ENCODE measurements around the gene CLK4. TPM values are rescaled to one million over a fixed set of nuclear protein-coding genes. Genes with fewer than 3 reads are reported as not detected.

The CLK4 gene
- total RNA-seq: 10 to 100 TPM; 17.9 to 26.8 TPM
- long read RNA-seq, donor 1, partial matches to known transcripts: 1 of 4 reads
- long read RNA-seq, donor 1, other reads (novel, unspliced or antisense): 2 of 4 reads
- long read RNA-seq, donor 2, partial matches to known transcripts: 0 of 15 reads
- long read RNA-seq, donor 2, other reads (novel, unspliced or antisense): 7 of 15 reads

DNA sequence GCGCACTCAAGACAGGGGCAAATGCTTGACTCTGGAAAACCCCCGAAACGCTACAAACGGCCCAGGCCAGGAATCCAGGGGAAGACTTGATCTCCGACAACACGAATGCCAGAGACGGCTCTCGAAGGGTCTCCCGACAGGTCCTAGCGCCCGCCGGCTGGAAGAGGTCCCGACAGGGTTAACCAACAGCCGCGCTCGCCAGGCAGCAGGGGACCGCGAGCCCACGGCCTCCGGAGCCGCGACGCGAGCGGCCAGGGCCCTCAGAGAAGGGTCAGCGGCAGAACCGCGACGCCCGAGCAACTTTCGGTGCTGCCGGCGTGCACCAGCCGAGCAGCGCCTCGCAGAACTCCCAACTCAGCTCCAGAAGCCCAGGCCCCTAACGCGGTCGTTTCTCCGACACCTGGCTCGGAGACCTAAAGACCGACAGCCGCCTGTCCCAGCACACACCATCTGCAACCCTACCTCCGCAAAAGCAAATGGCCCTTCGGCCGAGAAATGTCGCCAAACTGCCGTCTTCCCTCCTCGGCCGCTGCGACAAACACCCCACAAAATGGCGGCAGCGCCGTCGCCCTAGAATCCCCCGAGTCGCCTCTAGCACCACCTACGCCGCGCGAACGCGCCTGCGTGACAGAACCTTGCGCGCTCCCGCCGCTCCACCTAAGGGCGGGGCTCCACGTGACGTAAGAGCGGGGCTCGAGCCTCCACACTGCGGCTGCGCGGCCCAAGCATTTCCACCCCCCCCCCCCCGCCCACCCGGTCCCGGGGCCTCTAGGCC is at the start of gene CLK4:
TSS of gene CLK4 (minus strand) at position 567 of the 775 bp plus-strand sequence. CDS start 3,634 bp downstream, outside the sequence.
- intact Hi-C loops (cut with DNase I): no loop called here
- DNase-seq (ENCODE audit: low spot score): peak; percentile 99

DNA sequence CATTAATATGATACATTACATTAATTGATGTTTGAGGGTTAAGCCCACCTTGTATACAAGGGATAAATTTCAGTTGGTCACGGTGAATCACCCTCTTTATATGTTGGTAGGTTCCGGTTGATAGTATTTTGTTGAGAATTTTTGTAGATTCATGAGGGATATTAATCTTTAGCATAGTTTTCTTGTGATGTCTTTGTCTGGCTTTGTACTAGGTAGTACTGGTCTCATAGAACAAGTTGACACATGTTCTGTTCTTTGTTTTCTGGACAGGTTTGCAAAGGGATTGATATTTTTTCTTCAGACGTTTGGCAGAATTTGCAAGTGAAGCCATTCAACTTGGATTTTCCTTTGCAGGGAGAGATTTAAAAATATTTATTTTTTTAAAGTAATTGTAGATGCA is 49.1 kb upstream of the CLK4 start:
- no peak for DNase-seq (ENCODE audit: low spot score)
- intact Hi-C loops (cut with DNase I): no loop called here

DNA sequence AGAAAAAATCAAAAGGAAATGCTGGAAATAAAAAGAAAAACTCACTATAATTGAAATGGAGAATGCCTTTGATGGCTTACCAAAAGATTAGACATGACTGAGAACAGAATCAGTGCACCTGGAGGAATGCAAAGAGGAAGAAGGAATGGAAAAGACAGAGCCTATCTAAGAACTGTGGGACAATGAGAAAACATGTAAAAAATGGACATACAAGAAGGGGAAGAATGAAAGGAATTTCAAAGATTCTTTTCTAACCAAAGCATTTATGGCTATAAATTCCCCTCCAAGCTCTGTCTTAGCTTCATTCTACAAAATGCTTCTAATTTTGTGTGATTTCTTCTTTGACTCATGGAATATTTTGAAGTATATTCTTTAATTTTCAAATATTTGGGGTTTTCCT is 47.5 kb upstream of the CLK4 start:
- DNase-seq (ENCODE audit: low spot score): no peak
- intact Hi-C loops (cut with DNase I): no loop called here

DNA sequence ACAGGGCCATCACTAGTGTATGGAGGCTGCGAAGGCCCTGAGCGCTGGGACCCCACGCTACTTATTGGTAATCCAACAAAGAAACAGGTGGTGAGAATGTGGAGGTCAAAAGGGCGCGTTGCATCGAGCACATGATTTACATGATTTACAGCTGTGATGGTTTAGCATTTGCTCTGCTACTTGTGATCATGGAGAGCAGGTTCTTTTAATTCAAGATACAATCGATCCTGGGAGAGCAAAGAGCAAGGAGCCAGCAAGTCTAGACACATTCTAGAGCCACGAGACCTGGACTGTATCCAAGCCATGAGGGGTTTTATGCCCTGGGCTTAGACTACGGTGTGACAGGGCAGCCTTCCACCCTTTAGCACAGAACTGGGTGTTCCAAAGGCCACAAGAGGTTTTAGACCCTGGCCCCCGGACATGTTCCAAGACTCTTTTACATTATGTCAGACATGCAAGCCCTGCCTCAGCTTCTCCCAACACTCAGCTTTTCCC is 47.0 kb upstream of the CLK4 start:
- intact Hi-C loops (cut with DNase I): no loop called here
- DNase-seq (ENCODE audit: low spot score): no peak

DNA sequence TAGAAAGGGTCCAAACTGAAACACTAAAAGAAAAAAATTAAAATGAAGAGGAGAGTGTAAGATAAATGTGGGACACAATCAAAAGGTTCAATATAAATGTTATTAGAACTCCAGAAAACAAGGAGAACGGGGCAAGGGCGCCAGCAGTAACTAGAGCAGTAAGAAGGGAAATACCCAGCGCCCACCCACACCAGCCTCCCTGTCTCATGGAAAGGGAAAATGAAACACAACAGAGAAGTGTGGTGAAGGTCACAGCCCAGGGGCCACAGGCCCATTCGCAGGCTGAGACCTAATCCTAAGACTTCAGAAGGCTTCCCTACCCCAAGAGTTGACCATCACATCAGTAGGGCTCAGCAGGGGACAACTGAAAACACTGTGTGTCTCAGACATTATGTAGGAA is 45.8 kb upstream of the CLK4 start:
- intact Hi-C loops (cut with DNase I): no loop called here
- DNase-seq (ENCODE audit: low spot score): no peak

DNA sequence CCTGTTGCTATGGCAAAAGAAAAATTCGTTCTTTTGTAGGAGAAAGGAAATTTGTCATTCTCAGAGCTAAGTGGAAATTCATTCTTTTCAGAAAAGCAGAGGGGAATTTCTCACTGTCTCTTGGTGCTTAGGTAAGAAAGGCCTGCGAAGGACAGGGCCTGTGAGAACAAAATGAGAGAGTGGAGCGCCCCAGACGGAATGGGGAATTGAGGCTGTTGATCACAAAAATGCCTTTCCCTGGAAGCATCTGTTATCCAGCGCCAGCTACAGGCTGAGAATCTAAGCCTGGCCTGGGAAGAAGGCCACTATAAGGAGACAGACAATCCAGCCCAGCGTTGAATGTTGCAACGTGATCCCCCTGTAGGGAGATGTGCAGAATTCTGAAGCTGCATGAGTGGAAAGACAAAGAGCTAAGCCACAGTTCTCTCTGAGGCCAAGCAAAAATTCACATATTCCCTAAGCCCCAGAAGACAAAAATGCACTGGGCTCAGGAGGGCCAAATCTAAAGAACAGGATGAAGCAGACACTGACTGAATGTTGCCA is 44.8 kb upstream of the CLK4 start:
- DNase-seq (ENCODE audit: low spot score): no peak
- intact Hi-C loops (cut with DNase I): no loop called here

DNA sequence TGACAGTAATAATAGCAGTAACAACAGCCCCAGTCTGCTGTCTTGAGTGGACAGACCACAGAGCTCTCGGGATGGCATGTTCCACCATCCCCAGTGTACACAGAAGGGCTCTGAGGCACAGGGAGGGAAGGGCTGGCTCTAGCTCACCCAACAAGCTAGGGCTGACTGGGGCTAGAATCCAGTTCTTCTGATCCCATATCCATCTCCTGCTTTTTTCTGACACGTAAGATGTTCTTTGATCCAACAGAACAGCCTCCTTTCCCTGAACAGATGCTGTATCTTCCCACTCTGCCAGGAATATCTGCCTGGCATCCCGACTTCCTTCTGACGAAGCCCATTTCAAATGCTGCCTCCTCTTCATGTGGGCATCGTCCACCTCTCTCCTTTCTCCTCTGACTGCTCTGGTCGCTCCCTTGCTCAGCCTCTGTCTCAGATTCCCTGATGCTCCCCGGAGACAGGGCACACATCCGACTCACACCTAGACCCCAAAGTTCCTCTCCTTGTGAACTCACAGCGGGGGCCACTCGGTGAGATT is 43.6 kb upstream of the CLK4 start:
- DNase-seq (ENCODE audit: low spot score): no peak

DNA sequence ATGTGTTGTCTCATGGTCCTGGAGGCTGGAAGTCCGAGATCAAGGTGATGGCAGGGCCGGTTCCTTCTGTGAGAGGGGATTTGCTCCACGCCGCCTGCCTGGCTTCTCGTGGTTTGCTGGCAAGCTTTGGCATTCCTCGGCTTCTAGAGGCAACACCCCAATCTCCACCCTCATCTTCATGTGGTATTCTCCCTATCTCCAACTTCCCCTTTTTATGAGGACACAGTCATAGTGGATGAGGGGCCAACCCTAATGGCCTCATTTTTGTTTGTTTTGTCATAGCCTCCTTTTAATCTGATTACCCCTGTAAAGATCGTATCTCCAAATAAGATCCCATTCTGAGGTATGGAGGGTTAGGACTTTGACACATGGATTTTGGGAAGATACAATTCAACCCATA is 41.7 kb upstream of the CLK4 start:
- DNase-seq (ENCODE audit: low spot score): no peak
- intact Hi-C loops (cut with DNase I): no loop called here

More for the DNA sequence above, 43.6 kb upstream of the CLK4 start:
- intact Hi-C loops (cut with DNase I): no loop called here

DNA sequence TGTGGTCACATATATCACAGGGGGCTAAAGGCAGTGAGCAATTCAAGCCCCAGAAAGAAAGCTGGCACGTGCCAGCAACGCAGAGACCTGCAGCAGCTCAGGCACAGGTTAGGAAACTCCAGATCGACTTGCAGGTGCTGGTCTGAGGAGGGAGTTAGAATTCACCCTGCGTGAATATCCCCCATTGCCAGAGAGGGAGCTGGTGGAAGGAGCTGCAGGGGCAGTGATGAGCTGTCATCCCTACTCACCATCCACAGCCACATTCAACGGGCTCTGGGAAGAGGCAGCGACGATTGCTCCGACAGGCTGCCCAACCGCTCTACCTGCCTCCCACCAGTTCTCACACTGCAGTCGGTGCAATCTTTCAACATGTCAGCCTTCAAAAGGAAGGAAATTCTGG is 40.8 kb upstream of the CLK4 start:
- no peak for DNase-seq (ENCODE audit: low spot score)
- intact Hi-C loops (cut with DNase I): no loop called here

DNA sequence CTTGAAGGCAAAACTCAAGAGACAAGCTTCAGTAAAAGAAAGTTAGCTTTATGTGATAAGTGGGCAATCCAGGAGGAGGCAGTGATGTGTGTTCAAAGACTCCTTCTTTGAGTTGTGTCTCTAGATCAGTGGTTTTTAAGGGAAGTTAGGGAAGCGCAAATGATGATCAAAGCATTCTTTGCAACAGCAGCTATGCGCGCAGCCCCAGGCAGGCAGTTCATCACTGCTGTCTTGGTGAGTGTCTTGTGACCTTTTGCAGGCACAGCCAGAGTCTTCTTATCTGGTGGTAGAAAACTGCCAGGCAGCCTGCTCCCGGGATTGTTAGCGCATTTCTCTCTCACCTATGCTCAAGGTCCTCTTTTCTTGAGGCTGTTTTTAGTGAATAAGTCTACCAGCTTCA is 40.3 kb upstream of the CLK4 start:
- DNase-seq (ENCODE audit: low spot score): no peak
- intact Hi-C loops (cut with DNase I): no loop called here

DNA sequence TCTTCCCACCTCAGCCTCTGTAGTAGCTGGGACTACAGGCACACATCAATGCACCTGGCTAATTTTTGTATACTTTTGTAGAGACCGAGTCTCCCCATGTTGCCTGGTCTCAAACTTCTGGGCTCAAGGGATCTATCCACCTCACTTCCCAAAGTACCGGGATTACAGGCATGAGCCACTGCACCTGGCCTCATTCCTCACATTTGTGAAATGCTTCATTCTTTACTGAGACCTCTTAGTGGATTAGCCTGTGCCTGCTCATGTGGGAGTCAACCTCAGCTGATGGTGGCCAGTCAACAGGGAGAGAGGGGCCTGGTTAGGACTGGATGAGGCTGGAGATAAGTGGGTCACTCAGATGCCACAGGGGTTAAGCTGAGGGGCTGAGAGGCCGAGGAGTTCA is 37.3 kb upstream of the CLK4 start:
- intact Hi-C loops (cut with DNase I): no loop called here

DNA sequence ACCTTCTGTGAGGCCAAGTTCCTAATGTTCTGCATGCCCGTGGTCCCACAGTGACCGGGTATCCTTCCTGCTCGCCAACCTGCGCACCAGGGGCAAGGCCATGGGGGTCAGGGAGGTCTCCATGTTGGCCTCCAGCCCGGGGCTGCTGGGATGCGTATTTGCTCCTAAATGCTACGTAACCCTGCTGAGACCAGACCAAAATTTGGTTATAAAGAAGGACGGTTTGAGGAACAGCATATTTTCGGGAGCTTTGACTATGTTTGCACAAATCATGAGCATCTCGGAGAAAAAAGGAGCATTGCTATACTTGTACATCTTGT is 35.7 kb upstream of the CLK4 start:
- DNase-seq (ENCODE audit: low spot score): no peak
- intact Hi-C loops (cut with DNase I): no loop called here

More for the DNA sequence above, 37.3 kb upstream of the CLK4 start:
- no peak for DNase-seq (ENCODE audit: low spot score)

DNA sequence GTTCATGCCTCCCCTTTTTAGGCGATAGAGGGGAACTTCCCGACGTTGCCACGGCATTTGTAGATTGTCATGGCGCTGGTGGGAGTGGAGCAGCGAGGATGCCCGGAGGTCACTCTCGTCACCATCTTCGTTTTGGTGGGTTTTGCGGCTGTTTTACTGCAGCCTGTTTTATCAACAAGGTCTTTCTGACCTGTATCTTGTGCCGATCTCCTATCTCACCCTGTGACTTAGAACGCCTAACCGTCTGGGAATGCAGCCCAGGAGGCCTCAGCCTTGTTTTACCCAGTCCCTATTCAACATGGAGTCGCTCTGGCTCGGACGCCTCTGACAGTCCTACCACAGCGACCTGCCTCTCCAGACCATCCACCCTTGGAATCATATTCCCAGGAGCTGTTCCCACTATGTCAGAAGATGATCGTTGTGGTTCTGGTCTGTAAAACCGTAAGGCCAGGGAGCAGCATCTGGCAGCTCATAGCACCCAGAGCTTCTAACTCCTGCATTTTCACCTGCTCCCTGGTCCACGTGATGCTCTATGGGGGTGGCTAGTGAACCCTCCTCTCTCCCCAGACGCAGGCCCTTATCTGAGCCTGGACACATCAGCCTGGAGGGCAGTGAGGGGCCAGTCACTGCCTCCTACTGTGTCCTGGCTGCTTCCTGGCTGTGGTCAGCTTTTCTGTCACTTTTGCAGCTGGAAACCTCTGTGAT is 35.1 kb upstream of the CLK4 start:
- no peak for DNase-seq (ENCODE audit: low spot score)
- intact Hi-C loops (cut with DNase I): no loop called here

DNA sequence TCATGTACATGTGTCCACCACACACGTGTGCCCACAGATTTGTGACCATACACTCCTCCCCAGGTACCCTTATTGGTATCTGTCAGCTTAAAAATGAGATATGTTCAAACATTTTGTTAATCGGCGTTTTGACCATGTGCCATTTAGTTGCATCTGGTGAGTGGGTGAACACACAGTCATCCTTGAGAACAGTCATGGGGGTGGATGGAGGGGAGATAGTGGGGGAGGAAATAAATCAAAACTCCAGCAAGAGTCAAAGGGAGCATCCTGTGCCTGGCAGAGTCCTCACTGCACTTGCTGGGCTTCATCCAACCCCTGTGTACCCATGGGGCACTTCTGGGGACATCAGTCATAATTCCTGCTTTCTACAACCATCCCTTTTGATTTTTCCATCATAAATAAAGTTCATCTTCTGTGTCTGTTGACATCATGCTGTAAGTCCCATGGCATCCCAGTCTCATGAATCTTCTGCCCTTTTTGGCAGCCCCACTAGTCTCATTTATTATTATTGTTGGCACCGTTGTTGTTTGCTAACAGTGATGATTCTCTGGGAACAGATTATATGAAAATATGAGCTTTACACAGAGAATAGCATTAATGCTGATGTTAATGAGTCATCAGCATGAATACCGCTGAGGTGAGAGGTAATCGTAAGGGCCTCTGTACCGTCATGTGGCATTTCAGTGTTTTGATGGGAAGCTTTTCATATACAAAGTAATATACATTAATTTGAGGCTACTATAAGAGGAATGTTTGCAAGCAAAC is 24.4 kb upstream of the CLK4 start:
- no peak for DNase-seq (ENCODE audit: low spot score)
- intact Hi-C loops (cut with DNase I): no loop called here

DNA sequence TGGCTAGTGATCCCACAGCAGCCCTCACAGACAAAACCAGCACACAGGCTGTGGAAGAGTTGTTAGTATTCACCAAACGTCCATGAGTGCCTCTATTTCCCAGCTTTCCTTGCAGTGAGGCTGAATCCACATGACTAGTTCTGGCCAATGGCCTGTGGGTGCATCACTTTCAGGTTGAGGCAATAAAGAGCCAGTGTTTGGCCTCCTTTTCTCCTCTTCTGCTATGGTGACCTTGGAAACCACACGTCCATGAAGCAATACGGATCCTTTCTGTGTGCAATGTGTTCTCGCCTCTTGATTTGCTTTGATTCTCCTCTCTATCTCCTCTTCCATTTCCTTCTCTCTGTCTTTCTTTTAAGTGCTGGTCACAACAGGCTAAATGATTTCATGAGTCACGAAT is 23.4 kb upstream of the CLK4 start:
- intact Hi-C loops (cut with DNase I): no loop called here
- DNase-seq (ENCODE audit: low spot score): no peak

DNA sequence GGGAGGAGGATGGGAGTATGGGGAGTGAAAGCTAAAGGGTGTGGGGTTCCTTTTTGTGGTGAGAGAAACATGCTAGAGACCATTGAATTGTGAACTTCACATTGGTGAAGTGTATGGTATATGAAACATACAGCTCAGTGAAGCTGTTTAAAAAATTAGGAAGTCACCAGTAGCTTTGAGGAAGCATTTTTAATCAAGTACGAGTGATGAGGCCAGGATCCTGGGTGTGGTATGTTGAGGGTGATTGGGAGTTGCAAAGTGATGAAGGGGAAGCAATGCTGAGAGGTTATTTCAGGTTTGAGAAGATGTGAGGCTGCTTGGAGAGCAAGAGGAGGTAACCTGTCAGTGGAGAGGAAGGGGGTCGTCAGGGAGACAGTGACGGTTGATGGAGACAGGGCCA is 22.7 kb upstream of the CLK4 start:
- intact Hi-C loops (cut with DNase I): no loop called here

DNA sequence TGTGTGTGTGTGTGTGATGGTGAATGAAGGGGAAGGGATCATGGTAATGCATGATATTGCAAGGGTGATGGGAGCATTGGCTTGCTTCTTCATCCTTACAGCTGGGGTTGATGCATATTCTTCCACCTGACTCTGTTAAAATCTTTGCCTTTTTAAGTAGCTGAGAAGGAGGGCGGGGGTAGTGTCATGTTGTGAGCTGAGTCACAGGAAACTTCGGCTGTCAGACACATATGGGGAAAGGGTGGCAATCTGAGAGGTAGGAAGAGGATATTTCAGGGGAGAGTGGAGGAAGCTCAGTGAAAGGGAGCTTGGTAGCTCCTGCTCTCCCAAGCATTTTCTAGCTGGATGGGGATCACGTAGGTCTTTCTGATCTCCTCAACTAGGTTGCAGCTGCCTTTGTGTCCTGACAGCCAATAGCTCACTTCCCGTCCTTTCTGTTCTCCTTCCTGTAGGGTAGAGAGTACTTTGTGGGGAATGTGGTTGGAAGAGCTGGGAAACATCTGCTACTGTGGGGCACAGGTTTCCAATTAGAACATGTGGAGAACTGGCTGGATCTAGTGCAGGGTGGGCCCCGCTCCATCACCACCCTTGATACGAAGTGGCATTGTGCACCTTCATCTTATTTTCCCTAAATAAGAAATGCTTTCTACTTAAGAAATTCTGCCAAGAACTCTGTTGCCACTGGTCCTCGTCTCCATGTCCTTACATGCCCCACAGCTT is 18.1 kb upstream of the CLK4 start:
- no peak for DNase-seq (ENCODE audit: low spot score)
- intact Hi-C loops (cut with DNase I): no loop called here

More for the DNA sequence above, 22.7 kb upstream of the CLK4 start:
- no peak for DNase-seq (ENCODE audit: low spot score)

DNA sequence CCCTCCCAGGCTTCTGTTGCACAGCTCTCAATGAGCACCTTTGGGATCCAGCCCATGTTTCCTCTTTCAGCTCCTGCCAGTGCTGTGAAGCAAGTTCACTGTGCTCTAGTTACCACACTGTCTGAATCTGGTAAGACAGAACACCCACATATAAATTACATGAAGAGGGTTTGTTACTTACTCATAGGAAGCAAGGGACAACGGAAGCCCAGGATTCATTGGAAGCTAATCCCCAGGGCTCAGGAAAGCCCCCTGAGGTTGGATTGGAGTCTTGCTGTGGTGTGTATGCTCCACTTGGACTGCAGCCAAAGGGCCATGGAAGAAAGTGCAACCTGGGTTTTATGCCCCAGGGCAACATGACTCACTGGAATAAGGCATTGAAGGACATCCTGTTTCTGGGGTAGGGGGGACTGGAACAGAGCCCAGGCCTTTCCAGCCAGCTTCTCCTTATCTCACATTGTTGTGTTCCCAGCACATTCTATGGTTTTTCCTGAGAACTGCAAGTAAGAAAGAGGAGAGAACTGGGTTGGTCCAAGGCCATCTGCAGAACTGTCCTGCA is 15.6 kb upstream of the CLK4 start:
- DNase-seq (ENCODE audit: low spot score): no peak
- intact Hi-C loops (cut with DNase I): no loop called here

All from posterior vena cava (tissue), 2 donors.